ENCODE data around the gene TRIP10.
"Not testable (repeated sequence)": the region's sequence is repeated elsewhere in the genome, so short reads cannot be mapped to it uniquely, and the experiment has no call there.

DNA sequence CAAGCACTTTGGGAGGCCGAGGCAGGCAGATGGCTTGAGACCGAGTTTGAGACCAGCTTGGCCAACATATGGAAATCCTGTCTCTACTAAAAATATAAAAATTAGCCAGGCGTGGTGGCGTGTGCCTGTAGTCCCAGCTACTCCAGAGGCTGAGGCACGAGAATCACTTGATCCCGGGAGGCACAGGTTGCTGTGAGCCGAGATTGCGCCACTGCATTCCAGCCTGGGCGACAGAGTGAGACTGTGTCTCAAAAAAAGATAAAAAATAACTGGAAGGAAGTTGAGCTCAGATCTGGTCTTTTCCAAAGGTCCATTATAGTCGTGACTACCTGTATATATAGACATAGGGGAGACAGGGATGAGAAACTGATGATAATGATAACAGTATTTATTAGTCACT lies 9.1 kb downstream of the TRIP10 start:
- TF ChIP-seq, protein P1, sequence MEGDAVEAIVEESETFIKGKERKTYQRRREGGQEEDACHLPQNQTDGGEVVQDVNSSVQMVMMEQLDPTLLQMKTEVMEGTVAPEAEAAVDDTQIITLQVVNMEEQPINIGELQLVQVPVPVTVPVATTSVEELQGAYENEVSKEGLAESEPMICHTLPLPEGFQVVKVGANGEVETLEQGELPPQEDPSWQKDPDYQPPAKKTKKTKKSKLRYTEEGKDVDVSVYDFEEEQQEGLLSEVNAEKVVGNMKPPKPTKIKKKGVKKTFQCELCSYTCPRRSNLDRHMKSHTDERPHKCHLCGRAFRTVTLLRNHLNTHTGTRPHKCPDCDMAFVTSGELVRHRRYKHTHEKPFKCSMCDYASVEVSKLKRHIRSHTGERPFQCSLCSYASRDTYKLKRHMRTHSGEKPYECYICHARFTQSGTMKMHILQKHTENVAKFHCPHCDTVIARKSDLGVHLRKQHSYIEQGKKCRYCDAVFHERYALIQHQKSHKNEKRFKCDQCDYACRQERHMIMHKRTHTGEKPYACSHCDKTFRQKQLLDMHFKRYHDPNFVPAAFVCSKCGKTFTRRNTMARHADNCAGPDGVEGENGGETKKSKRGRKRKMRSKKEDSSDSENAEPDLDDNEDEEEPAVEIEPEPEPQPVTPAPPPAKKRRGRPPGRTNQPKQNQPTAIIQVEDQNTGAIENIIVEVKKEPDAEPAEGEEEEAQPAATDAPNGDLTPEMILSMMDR (optimal IDR thresholded peaks at IDR 0.05 in 1 of 3, IDR thresholded peaks at IDR 0.05 in 1 of 3, conservative IDR thresholded peaks at IDR 0.05 in 1 of 3; ENCODE audit: extremely low read depth in 1 of 3, insufficient read depth in 2 of 3, low read length in 3 of 3), result not testable (repeated sequence)
- not testable (repeated sequence) for TF ChIP-seq EZH2 (IDR thresholded peaks at IDR 0.05; ENCODE audit: low read length)
